HG03521 (cell line): Measurements from ENCODE around the gene CGNL1.

Source experiments
- ATAC-seq: cut with Tn5 transposase; IDR thresholded peaks from one replicate; pipeline ENCODE4 v1.9.1; 2021; ENCODE audit warnings: mild to moderate bottlenecking, moderate library complexity; ENCODE audit not compliant: unreplicated experiment

Gene CGNL1

GRCh38 chr15:57495554-57496165 is 119.4 kb downstream of the CGNL1 start:
- no peak for ATAC-seq

GRCh38 chr15:57496594-57496945 is 120.3 kb downstream of the CGNL1 start:
- ATAC-seq = no peak

- ATAC-seq = no peak
Observed at GRCh38 chr15:57496946-57497869, 120.9 kb downstream of the CGNL1 start.

- ATAC-seq = no peak
Observed at GRCh38 chr15:57500256-57500655, 124.0 kb downstream of the CGNL1 start.

GRCh38 chr15:57500979-57501576 is 124.8 kb downstream of the CGNL1 start:
- no peak for ATAC-seq

- ATAC-seq = no peak
Observed at GRCh38 chr15:57502116-57502515, 125.8 kb downstream of the CGNL1 start.

- ATAC-seq = no peak
Observed at GRCh38 chr15:57503051-57503702, 126.9 kb downstream of the CGNL1 start.

- no peak for ATAC-seq
Observed at GRCh38 chr15:57503911-57504598, 127.8 kb downstream of the CGNL1 start.

GRCh38 chr15:57504599-57504940 is 128.3 kb downstream of the CGNL1 start:
- no peak for ATAC-seq

GRCh38 chr15:57505056-57505715 is 128.9 kb downstream of the CGNL1 start:
- no peak for ATAC-seq

GRCh38 chr15:57505949-57506391 is 129.7 kb downstream of the CGNL1 start:
- no peak for ATAC-seq

- ATAC-seq = no peak
Observed at GRCh38 chr15:57506422-57506821, 130.1 kb downstream of the CGNL1 start.

- ATAC-seq = no peak
Observed at GRCh38 chr15:57507111-57507510, 130.8 kb downstream of the CGNL1 start.

GRCh38 chr15:57509126-57509525 is 132.8 kb downstream of the CGNL1 start:
- no peak for ATAC-seq

GRCh38 chr15:57509965-57510364 is 133.7 kb downstream of the CGNL1 start:
- ATAC-seq = no peak

- no peak for ATAC-seq
Observed at GRCh38 chr15:57510647-57511046, 134.3 kb downstream of the CGNL1 start.

GRCh38 chr15:57516327-57517029 is 140.2 kb downstream of the CGNL1 start:
- no peak for ATAC-seq

GRCh38 chr15:57517030-57517671 is 140.8 kb downstream of the CGNL1 start:
- no peak for ATAC-seq

GRCh38 chr15:57518779-57519405 is 142.6 kb downstream of the CGNL1 start:
- ATAC-seq = no peak
